GM12872 (cell line): Measurements from ENCODE around the gene GPR176.
A peak's percentile ranks its signal among the peaks of the same experiment; 100 is the strongest.

Experiments
- CTCF ChIP-seq: IDR thresholded peaks from 3 replicates; pipeline ENCODE4 v1.5.1; 2011; ENCODE audit warnings: low read depth, mild to moderate bottlenecking, low read length, moderate library complexity; ENCODE audit not compliant: insufficient read depth

GPR176 gene

GRCh38 chr15:39770748-39771689 is 149.0 kb downstream of the GPR176 start:
- no peak for TF ChIP-seq CTCF

- TF ChIP-seq CTCF: no peak
Measured at GRCh38 chr15:39767921-39768320, 152.1 kb downstream of the GPR176 start.

- no peak for TF ChIP-seq CTCF
Measured at GRCh38 chr15:39761006-39761405, 159.1 kb downstream of the GPR176 start.

GRCh38 chr15:39756806-39757522 is 163.1 kb downstream of the GPR176 start:
- peak; percentile 50 for TF ChIP-seq CTCF

GRCh38 chr15:39752991-39753390 is 167.1 kb downstream of the GPR176 start:
- TF ChIP-seq CTCF: no peak

GRCh38 chr15:39752246-39752645 is 167.8 kb downstream of the GPR176 start:
- no peak for TF ChIP-seq CTCF
